Chondrocyte (in vitro differentiated cells): ENCODE measurements around the gene APRT. TPM values are rescaled to one million over a fixed set of nuclear protein-coding genes. Genes with fewer than 3 reads are reported as not detected.

ENCODE experiments used
- DNase-seq: peaks from one replicate; pipeline ENCODE4 v3.0.0; 2021; ENCODE audit warnings: mixed read lengths, low spot score
- H3K27ac Mint-ChIP-seq: one replicate; pipeline ENCODE4 v1.8.0; 2021; ENCODE audit warnings: mild to moderate bottlenecking, moderate library complexity, mixed read lengths; ENCODE audit not compliant: unreplicated experiment
- H3K27me3 Mint-ChIP-seq: 2 replicates; pipeline ENCODE4 v1.8.0; 2021; ENCODE audit warnings: low read depth, mixed read lengths
- H3K36me3 Mint-ChIP-seq: 2 replicates; pipeline ENCODE4 v1.8.0; 2021; ENCODE audit warnings: low read depth, mixed read lengths
- H3K4me1 Mint-ChIP-seq: 2 replicates; pipeline ENCODE4 v1.8.0; 2021; ENCODE audit warnings: low read depth, mild to moderate bottlenecking, mixed read lengths
- H3K4me3 Mint-ChIP-seq: one replicate; pipeline ENCODE4 v1.8.0; 2021; ENCODE audit warnings: mild to moderate bottlenecking, moderate library complexity, mixed read lengths; ENCODE audit not compliant: unreplicated experiment
- H3K9me3 Mint-ChIP-seq: 2 replicates; pipeline ENCODE4 v1.8.0; 2021; ENCODE audit warnings: low read depth, mixed read lengths
- CTCF ChIP-seq: fragments of 200-600 bp; sonication (generic); IDR thresholded peaks from 2 replicates; pipeline ENCODE4 v1.5.0; 2021; ENCODE audit warnings: antibody characterized with exemption, mild to moderate bottlenecking, moderate library complexity
- total RNA-seq: library from RNA; stranded (reverse); gene quantifications from 3 replicates; pipeline ENCODE4 v1.2.1, GENCODE V29; 2021

APRT gene
- total RNA-seq, 1 donor from 2014 or later, result 68.8 TPM

- H3K9me3 Mint-ChIP-seq, result no peaks in the 10 kb centered on the region
- no peaks in the 10 kb centered on the region for H3K27me3 Mint-ChIP-seq
- H3K4me1 Mint-ChIP-seq, result peaks cover 13% of the 10 kb centered on the region
- peak; percentile 93 for DNase-seq
- no peak overlapping the region for H3K4me3 Mint-ChIP-seq
- no peaks in the 10 kb centered on the region for H3K36me3 Mint-ChIP-seq
- no peak for TF ChIP-seq CTCF
- H3K27ac Mint-ChIP-seq, result no peak overlapping the region
Measured at GRCh38 chr16:88805887-88806393, 5.8 kb downstream of the APRT start.

DNA sequence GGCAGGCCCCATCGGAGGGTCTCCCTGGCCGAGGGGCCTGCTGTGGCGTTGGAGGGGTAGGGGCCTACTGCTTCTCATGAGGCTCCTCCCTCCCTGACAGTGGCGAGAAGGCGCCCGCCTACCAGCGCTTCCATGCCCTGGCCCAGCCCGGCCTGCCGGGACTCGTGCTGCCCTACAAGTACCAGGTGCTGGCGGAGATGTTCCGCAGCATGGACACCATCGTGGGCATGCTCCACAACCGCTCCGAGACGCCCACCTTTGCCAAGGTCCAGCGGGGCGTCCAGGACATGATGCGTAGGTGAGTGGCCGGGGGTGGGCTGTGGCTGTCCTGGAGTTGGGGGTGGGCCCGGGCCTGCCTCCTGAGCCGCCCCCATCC lies 6.4 kb downstream of the APRT start:
- no peak for DNase-seq
- no peak overlapping the region for H3K4me3 Mint-ChIP-seq
- no peak overlapping the region for H3K27ac Mint-ChIP-seq
- TF ChIP-seq CTCF, result no peak
- no peaks in the 10 kb centered on the region for H3K9me3 Mint-ChIP-seq
- peaks cover 7% of the 10 kb centered on the region for H3K4me1 Mint-ChIP-seq
- H3K36me3 Mint-ChIP-seq, result no peaks in the 10 kb centered on the region
- no peaks in the 10 kb centered on the region for H3K27me3 Mint-ChIP-seq

- Mint-ChIP-seq H3K36me3 (no peaks in the 10 kb centered on the region), H3K27me3 (no peaks in the 10 kb centered on the region), H3K27ac (no peak overlapping the region), H3K4me1 (peaks cover 3% of the 10 kb centered on the region), H3K9me3 (no peaks in the 10 kb centered on the region), H3K4me3 (peak overlapping the region; percentile 62)
- no peak for DNase-seq
- no peak for TF ChIP-seq CTCF
Measured at GRCh38 chr16:88804552-88805339, 7.0 kb downstream of the APRT start.

- no peak for DNase-seq
- no peak for TF ChIP-seq CTCF
- Mint-ChIP-seq H3K36me3 (no peaks in the 10 kb centered on the region), H3K27ac (no peak overlapping the region), H3K9me3 (no peaks in the 10 kb centered on the region), H3K4me1 (peaks cover 3% of the 10 kb centered on the region), H3K27me3 (no peaks in the 10 kb centered on the region), H3K4me3 (peak overlapping the region; percentile 62)
Measured at GRCh38 chr16:88804173-88804551, 7.6 kb downstream of the APRT start.

- DNase-seq, result no peak
- H3K36me3 Mint-ChIP-seq, result no peaks in the 10 kb centered on the region
Measured at GRCh38 chr16:88803264-88803987, 8.3 kb downstream of the APRT start, which contains the start of gene CDT1. Gene CDT1 (plus strand): TSS chr16:88803789. CDS start chr16:88803832, 43 bp downstream.

More at GRCh38 chr16:88803264-88803987, 8.3 kb downstream of the APRT start, which contains the start of gene CDT1:
- peaks cover 3% of the 10 kb centered on the region for H3K4me1 Mint-ChIP-seq
- H3K4me3 Mint-ChIP-seq, result peak within 1 kb of the TSS; percentile 79
- H3K27me3 Mint-ChIP-seq, result no peaks in the 10 kb centered on the region
- no peaks in the 10 kb centered on the region for H3K9me3 Mint-ChIP-seq
- TF ChIP-seq CTCF, result no peak
- H3K27ac Mint-ChIP-seq, result peak within 1 kb of the TSS; percentile 17
